HCEC 1CT (cell line): Measurements from ENCODE around the gene SLC30A1.
"Not testable (repeated sequence)": the region's sequence is repeated elsewhere in the genome, so short reads cannot be mapped to it uniquely, and the experiment has no call there.

Source experiments
- DNase-seq: peaks from one replicate; pipeline ENCODE4 v3.0.0-alpha.2; 2017

The SLC30A1 gene

DNA sequence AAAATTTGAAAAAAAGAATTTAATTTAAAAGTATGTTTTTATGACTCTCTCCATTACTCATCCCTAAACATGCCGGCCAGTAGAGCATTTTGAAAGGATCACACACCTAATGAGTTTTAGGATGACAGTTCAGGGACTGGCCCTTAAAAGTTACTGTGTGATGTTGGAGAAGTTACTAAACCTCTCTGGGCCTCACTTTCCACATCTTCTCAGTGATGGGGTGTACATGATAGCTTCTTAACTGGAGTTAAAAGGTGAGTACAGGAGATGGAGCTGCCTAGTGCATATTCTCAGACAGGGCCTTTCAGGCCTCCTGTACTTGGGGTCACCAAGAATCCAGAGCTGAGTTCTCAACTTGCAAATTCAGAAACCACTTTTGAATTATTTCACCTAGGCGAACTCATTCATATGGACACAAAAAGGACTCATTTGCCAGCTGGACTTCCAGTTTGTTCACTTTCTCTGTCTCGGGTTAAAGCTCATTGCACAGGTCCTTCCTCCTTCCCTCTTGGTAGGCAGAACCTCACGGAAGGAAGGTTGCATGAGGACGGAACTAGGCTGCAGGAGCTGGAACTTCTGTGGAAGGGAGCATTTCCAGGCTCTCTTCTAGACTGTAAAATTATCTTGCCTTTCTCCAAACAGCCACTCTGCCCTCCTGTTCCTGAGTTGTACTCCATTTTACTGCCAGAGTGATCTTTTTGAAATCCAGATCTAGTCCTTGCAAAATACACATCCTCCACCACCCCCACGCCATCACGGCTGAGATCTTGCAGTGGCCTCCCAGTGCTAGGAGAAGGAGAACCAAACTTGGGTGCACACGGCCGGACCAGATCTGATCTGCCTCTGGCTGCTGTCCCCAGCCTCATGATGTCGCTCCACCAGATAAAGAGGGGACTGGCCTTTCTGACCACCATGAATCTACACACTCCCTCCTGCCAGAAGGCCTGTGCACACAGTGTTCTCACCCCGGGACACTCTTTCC lies 4.3 kb upstream of the SLC30A1 start:
- no peak for DNase-seq

DNA sequence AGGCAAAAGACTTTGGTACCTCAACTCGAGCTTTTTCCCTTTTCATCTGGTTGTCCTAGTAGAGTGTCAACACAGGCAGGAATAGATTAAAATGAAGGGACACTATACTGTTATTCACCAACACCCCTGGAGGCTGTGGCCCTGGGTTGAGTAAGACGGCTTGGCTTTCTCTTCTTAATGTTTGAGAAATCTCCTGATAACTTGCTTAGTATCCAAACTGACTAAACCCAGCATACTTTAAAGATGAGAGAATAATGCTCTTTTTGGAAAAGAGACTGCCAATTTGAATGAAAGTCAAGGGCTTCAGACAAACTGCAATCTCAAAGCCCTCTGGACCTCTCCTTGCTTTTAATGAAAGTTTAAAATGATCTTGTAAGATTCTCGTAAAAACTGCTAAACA lies 2.6 kb upstream of the SLC30A1 start:
- DNase-seq = peak; percentile 67

DNA sequence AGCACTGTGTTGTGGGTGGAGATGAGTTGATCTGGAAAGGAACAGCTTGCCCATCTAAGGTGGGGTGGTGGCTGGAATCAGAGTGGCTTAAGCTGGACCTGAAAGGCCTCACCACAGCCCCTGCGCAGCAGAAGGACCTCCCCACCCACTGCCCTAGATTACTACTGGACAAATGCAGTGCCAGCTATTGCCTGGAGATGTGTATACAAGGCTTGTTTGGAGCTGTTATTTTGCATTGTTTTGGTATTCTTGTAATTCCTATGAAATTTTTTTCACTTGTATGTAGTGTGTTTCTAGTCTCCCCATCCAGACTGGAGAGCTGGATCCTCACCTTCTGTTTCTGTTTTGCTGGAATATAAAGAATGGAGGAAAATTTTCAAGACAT lies 1.3 kb upstream of the SLC30A1 start:
- DNase-seq = no peak

DNA sequence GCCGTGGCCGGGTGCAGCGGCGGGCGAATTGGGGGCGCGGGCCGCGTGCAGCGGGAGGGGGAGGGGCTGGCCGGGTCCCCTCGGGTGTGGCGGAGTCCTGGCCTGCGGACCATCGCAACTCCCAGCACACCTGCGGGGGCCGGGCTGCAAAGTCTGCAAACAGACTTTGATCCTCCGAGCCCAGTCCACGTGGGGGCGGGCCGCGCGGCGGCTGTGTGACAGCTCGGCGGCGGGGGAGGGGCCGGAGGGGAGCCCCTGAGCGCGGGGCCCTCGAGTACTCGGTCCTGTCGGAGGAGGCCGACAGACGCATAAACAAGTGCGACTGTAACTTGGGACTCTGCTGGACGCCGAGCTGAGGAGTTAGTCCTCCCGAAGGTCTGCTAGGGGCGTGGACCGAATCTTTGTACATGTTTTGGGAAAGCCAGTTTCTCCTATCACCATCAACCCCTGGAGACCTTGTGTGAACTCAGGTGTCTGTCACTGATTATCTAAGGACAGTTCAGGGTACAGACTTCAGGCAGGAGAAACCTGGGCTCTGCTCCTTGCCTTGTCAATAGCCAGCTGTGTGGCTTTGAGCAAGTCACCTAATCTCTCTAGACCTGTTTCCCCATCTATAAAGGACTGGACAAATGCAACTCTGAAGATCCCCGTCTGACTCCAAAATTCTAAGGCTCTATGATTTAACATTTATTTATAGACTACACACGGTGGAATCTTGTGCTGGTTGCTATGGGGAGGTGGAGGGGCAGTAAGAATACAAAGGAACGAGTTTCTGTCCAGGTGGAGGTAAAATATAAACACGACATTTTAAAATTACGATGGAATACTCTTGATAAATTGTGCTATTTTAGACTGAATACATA lies 710 bp upstream of the SLC30A1 start:
- DNase-seq = peak; percentile 18

DNA sequence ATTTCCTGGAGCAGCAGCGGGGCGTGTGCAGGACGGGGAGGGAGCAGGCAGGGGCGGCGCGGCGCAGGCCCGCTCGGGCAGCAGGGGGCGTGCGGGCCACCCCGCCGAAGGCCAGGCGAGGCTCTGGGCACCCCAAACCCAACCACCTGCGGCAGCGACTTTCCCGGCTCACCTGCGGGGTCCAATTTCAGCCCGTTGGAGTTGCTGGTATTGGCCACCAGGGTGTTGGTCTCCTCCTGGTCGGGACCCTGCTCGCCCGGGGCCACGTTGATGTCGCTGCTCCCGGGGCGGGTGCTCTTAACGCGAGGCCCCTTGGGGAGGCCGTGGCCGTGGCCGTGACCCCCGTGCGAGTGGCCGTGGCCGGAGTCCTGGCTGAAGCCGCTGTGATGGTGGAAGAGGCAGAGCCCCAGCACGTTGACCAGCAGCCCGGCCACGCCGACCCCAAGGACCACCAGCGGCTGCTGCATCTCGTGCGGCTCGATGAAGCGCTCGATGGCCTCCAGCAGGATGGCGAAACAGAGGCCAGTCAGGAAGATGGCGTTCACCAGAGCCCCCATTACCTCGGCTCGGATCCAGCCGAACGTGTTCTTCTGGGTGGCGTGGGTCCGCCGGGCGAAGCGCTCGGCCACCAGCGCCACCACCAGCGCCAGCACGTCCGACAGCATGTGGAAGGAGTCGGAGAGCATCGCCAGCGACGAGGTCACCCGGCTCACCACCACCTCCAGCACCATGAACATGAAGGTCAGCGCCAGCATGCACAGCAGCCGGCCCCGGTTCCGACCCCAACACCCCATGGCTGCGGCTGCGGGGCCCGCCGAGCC lies 932 bp downstream of the SLC30A1 start:
- peak; percentile 73 for DNase-seq

DNA sequence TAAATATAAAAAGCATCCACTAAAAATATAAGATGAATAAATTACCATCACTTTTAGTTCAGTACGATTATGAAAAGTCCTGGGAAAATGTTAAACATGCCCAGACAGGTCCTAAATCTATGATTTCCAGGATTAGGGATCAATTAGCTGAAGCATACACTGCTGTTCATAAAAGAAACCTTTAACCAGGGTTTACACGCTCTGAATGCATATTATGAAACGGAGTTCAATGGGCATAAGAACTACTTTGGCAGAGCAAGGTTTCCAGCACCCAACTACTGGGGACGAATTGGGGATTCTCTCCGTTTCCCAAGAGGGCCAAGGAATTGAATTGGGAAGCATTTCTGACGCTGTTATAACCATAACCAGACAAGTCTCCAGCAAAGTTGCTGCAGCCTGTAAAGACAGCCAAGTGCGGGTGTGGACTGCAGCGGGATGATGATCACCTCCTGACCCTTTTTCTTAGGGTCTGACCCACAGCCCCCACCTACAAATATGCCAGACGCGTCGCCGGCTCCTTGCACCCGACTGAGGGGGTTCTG lies 1.6 kb downstream of the SLC30A1 start:
- no peak for DNase-seq

DNA sequence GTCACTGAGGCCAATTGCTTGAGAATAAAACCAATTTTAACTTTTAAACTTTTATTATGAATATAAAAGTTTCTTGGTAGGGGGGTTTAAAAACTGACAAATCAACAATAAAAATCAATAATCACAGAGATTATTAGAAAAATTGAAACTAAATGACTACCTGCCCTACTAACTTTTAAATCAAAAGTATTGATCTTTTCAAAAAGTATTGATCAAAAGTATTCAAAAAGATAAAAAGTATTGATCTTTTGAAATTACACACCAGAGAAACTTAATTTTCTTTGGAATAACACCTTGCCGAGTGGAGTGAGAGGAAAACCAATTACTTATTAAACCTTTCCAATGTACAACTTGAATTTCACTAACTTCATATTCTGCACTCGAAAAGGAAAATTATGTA lies 2.2 kb downstream of the SLC30A1 start:
- DNase-seq = no peak

DNA sequence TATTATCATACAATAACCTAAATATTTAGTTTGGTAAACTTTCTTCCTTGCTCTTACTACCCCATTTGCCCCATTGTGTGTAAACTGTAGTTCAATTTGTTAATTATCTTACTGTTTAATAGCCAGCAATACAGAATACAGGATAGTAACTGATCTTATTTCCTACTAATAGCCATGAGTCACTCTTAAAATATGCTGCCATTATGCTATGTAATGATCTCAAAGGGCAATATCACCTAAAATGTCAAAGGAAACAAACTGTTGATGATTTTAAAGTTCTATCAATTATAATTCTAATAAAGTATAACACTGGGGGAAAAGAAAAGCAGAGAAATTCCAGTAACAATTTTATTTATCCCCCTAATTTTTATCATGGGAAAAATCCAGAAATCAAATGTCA lies 4.3 kb downstream of the SLC30A1 start:
- DNase-seq = peak; percentile 29

DNA sequence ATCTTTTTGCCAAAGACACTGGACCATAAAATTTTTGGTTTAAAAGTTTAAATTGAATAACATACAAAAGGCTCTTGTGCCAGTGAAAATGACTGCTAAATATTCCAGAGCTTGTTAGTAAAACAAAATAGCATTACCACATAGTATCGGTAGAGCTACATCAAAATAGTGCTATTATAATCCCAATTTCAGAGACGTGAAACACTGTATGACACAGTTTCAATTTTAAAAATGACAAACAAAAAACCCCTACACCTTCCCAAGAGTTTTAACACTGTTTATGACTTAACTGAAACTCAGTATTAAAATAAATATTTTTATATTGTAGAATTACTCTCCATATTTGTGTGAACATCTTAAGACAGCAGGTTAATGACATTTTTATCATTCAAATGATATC lies 7.0 kb downstream of the SLC30A1 start:
- no peak for DNase-seq

DNA sequence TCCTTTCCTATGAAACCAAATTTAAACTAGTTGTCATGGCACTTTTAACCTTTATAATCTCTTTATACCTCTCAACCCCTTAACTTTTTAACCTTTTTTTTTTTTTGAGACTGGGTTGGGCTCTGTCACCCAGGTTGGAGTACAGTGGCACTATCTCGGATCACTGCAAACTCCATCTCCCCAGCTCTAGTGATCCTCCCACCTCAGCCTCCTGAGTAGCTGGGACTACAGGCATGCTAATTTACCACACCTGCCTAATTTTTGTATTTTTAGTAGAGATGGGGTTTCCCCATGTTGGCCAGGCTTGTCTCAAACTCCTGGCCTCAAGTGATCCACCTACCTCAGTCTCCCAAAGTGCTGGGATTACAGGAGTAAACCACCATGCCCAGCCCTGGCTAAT lies 8.6 kb downstream of the SLC30A1 start:
- DNase-seq = not testable (repeated sequence)

DNA sequence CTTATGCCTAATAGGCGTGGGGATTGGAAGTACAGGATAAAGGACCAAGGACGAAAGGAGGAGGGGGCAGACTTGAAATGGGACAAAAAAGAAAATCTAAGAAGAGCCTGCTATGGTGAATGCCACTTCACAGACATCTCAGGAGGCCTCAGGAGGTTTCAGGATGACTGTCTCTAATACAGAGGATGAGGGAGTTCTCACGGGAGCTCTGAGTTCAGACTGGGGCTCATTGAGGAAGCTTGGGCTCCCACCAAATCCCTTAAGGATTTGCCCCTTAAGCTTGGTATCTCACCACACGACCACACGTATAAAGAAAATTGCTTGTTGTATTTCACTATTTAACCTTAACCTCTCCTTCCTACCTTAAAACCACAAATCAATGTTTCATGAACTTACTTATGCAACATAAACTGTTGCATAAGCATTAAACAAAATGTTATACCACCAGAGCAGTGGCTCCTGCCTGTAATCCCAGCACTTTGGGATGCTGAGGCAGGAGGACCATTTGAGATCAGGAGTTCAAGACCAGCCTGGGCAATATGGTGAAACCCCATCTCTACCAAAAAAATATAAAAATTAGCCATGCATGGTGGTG lies 12.4 kb downstream of the SLC30A1 start:
- DNase-seq = no peak

DNA sequence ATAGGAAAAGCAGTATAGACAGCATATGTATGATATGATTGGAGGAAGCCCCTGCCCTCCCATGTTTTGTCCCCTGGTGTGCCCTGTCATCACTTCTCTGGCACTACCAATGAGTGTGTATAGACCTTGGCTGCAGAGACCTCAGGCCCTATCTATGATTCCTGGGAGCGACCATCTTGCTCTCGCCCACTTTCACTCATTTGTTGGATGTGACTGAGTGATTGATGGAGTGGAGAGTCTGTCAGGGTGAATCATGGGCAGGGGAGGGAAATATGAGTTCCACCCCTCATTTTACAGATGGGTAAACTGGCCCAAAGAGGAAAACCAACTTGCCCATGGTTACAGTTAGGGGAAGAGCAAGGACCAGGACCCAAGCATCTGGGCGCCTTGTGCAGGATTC lies 14.9 kb downstream of the SLC30A1 start:
- DNase-seq = no peak

DNA sequence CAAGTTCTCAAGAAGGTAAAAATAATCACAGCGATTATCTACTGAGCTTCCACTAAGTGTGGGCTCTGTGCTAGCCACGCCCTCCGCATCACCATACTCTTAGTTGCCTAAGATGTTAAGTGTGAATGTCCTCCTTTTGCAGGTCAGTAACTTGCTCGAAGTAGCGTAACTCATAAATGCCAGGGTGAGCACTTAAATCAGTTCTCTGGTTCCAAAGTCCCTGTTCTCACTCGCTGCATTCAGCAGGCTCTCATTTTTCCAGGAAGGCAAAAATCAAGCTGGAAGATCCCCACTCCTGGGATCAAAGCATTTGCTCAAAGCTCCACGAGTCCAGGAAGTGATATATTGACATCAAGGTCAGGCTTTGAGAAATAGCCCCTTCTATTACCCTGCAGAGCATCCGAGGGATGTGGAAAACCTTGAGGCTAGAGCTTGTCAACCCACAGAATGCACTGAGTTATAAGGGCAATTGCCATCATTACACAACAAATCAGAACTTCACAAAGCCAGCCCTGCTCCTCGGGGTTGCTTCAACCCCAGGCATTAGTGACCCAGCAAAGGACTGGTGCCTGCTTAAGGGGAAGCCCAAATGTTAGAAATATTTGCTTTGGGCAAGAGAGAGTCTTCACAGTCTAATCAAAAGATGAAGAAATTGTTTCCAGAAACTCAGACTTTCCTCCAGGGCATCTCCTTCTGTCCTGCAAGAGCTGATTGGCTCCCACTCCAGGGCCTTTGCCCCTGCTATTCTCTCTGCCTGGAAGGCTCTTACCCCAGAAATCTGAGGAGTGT lies 19.5 kb downstream of the SLC30A1 start:
- DNase-seq = no peak

DNA sequence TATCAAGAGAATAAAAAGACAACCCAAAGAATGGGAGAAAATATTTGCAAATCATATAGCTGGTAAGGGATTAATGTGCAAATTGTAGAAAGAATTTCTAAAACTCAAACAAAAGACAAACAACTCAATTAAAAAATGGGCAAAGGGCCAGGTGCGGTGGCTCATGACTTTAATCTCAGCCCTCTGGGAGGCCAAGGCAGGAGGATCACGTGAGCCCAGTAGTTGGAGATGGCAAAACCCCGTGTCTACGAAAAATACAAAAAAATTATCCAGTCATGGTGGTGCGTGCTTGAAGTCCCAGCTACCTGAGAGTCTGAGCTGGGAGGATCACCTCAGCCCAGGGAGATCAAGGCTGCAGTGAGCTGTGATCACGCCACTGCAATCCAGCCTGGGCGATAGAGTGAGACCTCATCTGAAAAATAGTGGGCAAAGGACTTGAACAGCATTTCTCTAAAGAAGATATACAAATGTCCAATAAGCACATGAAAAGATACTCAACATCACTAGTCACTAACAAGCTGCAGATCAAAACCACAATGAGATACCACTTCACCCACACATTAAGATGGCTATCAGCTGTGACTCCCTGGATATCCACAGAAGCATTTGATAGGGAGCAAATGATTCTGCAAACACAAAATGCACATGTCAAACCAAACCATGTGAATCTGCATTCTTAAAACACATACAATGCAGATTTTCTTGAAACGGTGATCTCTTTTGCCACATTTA lies 20.9 kb downstream of the SLC30A1 start:
- no peak for DNase-seq

DNA sequence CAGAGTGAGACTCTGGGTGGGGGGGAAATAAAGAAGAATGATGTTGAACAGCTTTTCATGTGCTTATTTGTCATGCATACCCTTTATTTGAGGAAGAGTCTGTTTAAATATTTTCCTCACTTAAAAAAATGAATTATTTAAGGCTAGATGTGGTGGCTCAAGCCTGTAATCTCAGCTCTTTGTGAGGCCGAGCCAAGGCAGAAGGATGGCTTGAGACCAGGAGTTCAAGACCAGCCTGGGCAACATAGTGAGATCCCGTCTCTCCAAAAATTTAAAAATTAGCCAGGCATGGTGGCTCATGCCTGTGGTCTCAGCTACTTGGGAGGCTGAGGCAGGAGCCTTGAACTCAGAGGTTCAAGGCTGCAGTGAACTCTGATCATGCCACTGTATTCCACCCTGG lies 25.4 kb downstream of the SLC30A1 start:
- no peak for DNase-seq

DNA sequence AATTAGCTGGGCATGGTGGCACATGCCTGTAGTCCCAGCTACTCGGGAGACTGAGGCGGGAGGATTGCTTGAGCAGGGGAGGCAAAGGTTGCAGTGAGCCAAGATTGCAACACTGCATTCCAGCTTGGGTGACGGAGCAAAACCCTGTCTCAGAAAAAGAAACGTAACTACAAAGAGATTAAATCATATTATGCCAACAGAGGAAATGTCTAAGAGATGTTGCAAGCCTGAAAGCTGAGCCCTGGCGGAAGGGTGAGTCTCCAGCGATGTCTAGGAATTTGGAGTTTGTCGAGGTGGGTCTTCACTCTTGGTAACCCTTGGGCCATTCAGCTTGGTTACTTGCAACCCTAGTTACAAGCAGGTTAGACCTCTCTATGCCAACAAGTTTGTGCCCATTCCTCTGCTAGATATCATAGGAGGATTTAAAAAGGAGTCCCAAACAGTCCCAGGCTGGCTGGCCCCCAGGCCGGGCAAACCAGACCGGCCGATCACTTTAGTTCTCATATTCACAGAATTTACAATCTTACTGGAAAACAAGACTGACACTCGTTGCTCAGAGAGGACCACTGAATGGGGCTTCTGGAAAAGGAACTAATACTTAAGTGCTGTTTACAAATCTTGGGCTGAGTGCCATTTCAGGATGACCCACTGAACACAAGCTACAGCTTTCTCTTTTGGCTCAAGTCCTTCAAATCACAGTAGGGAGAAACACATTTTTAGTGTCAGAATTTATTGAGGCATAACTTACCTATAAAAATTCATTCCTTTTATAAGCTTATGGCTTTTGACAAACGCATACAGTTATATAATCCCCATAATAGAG lies 27.1 kb downstream of the SLC30A1 start:
- peak; percentile 74 for DNase-seq

DNA sequence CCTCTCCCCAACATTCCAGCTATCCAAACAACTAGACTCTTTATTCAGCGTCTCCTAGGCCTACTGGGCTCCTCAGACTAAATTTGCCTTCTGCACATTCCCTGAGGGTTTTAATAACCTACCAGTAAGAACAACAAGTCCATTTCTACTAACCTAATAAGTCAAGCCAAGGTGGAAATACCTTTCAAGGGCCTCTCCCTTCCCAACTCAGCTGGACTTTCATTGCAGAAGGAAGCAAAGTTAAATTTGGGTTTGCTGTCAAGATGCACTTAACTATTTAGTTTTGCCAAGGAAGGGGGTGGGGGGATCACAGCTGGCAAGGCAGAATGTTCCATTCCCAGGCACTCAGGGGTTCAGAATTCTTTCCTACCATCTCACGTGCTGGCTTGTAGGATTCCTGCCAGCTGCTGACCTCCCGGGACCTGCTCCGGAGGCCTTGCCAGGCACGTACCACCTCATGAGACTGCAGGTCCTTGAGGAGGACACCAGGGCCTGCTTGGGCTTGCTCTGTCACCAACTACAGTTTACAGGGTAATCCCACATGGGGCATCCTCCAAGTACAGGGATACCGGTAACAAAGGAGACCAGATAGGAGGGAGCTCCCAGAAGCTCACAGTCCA lies 29.8 kb downstream of the SLC30A1 start:
- no peak for DNase-seq

DNA sequence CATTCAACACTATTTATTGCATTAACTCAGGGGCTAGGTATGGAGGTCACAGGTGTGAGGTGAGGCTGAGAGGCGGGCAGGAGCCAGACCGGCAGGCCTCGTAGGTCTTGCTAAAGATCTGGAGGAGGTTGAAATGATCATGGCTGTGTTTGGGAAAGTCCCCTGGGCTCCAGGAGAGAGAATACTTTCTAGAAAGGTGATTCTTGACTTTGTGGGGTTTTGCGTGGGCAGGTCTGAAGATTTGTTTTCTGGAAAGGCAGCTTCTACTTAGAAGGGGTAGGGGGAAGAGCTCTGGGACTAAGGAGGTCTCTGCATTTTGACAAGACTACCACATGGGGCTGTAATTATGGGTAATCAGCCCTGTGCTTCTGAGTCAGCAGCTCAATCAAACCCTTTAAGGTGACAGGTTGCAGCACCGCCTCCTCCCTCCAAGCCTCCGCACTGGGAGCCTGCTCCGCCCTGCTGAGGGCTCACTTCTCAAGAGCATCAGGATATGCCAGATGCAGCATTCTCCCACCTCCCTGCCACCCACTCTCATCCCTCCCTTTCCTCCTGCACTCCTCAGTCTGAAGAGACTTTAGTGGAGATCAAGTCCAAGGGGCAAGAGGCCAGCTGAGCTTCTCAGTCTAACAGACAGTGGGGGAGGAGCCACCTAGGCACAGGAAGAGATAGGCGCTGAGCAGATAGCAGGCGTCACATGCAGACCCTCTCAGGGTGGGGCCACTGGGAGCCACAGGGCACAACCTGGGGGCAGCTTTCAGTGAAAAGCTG lies 30.5 kb downstream of the SLC30A1 start:
- no peak for DNase-seq
